GM20431 (cell line): Measurements from ENCODE around the gene S100A7A.
"Not testable (repeated sequence)": the region's sequence is repeated elsewhere in the genome, so short reads cannot be mapped to it uniquely, and the experiment has no call there.

Source experiments
- in situ Hi-C: fragments of 300-500 bp; cut with MseI, MboI; formaldehyde crosslinking; loops from one replicate; pipeline ENCODE4 v1.15.0; 2020; ENCODE audit warnings: low sequenced_read_pairs; ENCODE audit not compliant: unreplicated experiment

The S100A7A gene

DNA sequence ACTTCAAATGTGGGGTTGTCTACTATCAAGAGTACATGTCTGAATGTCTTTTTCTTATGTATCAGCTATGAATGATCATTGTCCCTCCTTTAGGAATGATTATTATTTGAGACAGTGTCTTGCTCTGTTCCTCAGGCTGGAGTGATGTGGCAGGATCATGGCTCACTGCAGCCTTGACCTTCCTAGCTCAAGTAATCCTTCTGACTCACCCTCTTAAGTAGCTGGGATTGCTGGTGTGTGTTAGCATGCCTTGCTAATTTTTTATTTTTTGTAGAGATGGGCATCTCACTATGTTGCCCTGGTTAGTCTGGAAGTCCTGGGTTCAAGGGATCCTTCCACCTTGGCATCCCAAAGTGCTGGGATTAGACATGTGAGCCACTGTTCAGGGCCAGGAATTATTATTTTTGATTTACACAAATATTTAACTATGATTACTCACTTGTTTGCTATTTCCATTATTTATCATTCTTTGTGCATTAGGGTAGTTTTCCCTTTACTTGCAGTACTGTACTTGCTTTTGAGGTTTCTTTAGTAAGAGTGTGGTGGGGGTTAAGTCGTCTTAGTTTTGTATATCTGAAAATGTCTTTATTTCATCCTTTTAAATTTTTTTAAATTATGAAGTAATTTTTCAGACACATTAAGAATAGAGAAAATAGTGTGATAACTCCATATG is 31.3 kb downstream of the S100A7A start:
- in situ Hi-C loops, result no loop called here

DNA sequence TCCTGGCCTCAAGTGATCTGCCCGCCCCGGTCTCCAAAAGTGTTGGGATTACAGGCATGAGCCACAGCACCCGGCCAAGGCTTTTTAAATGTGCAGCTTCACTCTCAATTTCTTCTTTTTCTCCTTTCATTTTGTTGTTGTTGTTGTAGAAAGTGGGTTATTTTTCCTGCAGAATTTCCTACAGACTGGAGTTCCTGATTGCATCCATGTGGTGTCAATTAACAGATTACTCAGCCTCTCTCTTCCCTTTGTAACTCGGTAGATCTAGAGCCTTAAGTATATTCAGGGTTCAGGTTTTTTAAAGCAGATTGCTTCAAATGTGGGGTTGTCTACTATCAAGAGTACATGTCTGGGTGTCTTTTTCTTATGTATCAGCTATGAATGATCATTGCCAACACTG is 32.5 kb downstream of the S100A7A start:
- in situ Hi-C loops, result not testable (repeated sequence)

DNA sequence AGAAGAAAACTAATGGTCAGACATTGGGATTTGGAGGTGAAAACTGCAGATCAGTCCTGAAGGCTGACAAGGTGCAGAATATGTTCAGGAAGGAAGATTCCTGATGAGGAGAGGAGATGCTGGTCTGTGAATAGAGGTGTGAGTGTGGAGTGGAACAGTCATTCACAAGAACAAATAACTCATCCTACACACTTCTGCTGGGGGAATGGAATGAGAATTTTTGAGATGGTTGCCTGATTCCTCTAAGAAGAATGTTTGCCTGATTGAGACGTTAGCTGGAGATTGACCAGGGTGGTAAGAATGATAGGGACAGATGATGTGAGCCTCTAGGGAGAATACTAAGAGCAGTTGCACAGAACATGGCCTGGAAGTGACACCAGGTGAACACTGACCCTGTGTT is 40.1 kb downstream of the S100A7A start:
- in situ Hi-C loops, result no loop called here

DNA sequence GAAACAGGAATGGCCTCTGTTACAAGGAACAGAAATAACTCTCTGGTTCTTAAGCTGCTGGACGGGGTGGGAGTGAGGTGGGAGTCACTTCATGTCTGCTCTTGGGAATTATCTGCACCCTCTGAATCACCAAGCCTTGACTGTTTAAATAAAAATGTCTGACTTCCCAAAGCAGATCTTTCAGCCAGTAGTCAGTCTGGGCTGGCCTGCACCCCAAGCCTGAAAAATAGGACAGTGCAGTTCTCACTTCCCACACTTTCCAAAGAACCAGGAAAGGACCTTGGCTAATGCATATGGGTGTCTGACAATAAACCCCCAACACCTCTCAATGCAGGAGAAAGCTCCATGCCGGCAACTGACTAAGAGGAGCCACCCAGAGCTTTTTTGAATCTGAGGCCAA is 43.3 kb downstream of the S100A7A start:
- in situ Hi-C loops, result no loop called here

DNA sequence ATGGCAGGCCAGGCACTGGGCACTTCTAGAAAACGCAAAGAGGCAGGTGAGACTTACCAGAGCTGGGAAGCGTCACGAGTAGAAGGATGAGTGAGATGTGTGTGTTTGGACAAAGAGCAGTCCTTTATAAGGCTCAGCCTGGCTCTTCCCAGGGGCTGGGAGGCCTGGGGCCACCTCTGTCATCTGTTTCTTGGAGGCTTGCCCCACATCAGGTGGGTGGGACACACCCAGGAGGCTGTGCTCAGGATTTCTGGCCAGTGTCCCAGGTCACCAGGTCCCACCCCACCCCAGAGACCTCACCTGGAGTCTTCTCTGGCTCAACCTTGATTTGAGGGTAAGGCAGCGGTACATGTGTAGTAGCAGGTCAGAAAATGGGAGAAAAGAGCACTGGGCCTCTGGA is 44.2 kb downstream of the S100A7A start, which contains the start of gene S100A7:
S100A7 (minus strand) TSS at position 101 of the 400 bp plus-strand sequence. CDS start 1,638 bp downstream, outside the sequence.
- in situ Hi-C loops, result no loop called here

DNA sequence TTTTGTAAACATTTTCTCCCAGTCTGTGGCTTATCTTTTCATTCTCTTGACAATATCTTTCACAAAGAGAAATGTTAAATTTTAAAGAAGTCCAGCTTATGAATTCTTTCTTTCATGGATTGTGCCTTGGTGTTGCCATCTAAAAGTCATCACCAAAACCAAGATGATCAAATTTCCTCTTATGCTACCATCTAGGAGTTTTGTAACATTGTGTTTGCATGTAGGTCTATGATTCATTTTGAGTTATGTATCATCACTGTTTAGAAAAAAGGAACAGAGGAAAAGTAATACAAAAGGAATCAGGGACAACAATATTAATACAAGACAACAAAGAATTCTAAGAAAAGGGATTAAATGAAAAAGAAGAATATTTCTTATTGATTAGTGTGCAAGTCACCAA is 46.4 kb downstream of the S100A7A start:
- in situ Hi-C loops, result not testable (repeated sequence)

DNA sequence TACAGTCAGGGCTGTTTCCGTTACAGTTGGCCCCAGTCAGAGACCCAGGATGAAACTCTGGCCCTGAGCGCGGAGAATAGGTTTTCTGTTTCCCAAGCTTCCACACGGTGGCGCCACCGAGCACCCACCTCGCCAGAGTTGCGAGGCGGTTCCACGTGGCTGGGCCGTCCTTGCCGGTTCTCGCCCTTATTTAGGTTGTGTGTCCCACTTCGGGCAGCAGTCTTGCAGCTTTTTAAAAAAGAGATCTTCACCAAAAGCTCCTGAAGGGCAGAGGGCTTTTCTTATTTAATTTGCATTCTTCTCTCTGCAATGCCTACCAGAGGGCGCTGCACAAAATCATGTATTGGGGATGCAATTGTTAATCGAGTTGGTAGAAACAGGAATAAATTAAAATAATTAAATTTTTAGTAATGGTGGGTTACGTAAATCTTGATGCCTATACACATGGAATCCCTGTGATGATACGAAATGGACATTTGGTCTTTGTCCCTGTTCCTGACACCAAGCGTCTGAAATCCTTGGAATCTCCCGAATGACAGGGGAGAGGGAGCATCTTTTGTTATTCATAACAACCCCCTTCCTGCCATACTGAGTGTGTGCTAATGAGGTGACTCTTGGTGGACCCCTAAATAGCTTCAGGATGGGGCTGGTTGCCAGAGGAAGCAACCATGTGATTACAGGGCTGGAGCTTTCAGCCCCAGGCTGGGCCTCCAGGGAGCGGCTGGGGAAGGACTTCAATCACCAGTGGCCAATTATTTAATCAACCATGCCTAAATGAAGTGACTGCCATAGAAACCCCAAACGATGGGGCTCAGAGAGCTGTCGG is 49.7 kb downstream of the S100A7A start:
- in situ Hi-C loops, result no loop called here

DNA sequence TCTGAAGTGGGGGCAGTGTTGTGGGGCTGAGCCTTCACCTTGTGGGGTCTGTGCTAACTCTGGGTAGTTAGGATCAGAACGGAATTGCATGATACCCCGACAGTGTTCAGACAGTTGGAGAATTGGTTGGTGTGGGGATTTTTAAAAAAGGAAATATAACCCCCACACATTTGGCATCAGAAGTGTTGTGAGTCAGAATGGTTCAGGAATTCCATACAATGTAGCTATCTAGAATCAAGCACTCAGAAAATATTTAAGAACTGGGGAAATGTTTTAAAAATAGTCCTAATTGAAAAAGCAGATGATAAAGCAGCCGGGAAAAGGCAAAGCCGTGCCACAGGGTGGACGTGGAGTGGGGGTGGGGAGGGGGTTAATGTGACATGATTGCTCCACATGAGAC is 50.6 kb downstream of the S100A7A start:
- in situ Hi-C loops, result no loop called here

DNA sequence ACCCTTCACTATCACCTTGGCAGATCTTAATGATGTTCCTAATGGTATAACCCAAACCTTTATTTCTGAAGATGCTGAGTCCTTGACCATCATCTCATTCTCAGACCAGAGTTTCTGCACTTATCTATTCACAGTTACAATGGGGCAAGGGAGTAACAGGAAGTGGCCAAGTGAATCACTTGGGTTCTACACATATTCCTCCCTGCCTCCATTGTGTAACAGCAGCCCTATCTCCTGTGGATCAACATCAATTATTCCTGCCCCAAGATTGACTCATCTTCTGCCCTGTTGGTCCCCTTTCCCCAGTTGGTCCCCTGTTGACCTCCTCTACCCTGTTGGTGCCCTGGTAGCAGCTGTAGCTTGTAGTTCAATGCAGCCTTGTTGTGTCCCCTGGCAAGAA is 54.4 kb downstream of the S100A7A start:
- in situ Hi-C loops, result loop anchor here (10.0 kb wide), 1 partner anchor 116 kb away; the partner anchor contains the start of gene S100A9
